ENCODE measurements around the gene MYRIP.

Gene MYRIP

GRCh38 chr3:39781632-39782031 is 27.8 kb upstream of the MYRIP start:
- H3K9me3 ChIP-seq (ENCODE audit: severe bottlenecking), result no peaks in the 10 kb centered on the region
- H3K36me3 ChIP-seq (ENCODE audit: low read depth), result no peaks in the 10 kb centered on the region
- no peak for TF ChIP-seq CTCF (IDR thresholded peaks at IDR 0.05; ENCODE audit: poor library complexity, severe bottlenecking)
- no peak overlapping the region for H3K27ac ChIP-seq (ENCODE audit: poor library complexity, severe bottlenecking)
- no peak for DNase-seq (ENCODE audit: low spot score)
- ATAC-seq (ENCODE audit: low read depth), result no peak
- H3K27me3 ChIP-seq (ENCODE audit: insufficient read depth, poor library complexity, severe bottlenecking), result peaks cover 6% of the 10 kb centered on the region
- H3K4me1 ChIP-seq (ENCODE audit: insufficient read depth, poor library complexity, severe bottlenecking), result no peaks in the 10 kb centered on the region
- no peak overlapping the region for H3K4me3 ChIP-seq (ENCODE audit: severe bottlenecking)

GRCh38 chr3:39783680-39784079 is 25.7 kb upstream of the MYRIP start:
- no peak for ATAC-seq (ENCODE audit: low read depth)
- no peak for DNase-seq (ENCODE audit: low spot score)

GRCh38 chr3:39784922-39785321 is 24.5 kb upstream of the MYRIP start:
- H3K36me3 ChIP-seq (ENCODE audit: low read depth), result no peaks in the 10 kb centered on the region
- TF ChIP-seq CTCF (IDR thresholded peaks at IDR 0.05; ENCODE audit: poor library complexity, severe bottlenecking), result no peak
- DNase-seq (ENCODE audit: low spot score), result no peak
- H3K4me3 ChIP-seq (ENCODE audit: severe bottlenecking), result no peak overlapping the region
- H3K4me1 ChIP-seq (ENCODE audit: insufficient read depth, poor library complexity, severe bottlenecking), result no peaks in the 10 kb centered on the region
- no peak overlapping the region for H3K27ac ChIP-seq (ENCODE audit: poor library complexity, severe bottlenecking)
- H3K9me3 ChIP-seq (ENCODE audit: severe bottlenecking), result no peaks in the 10 kb centered on the region
- no peak for ATAC-seq (ENCODE audit: low read depth)
- H3K27me3 ChIP-seq (ENCODE audit: insufficient read depth, poor library complexity, severe bottlenecking), result peaks cover 6% of the 10 kb centered on the region

More at GRCh38 chr3:39783680-39784079, 25.7 kb upstream of the MYRIP start:
- Histone ChIP-seq H3K4me1 (ENCODE audit: insufficient read depth, poor library complexity, severe bottlenecking) (no peaks in the 10 kb centered on the region), H3K27me3 (ENCODE audit: insufficient read depth, poor library complexity, severe bottlenecking) (peaks cover 6% of the 10 kb centered on the region), H3K27ac (ENCODE audit: poor library complexity, severe bottlenecking) (no peak overlapping the region), H3K9me3 (ENCODE audit: severe bottlenecking) (no peaks in the 10 kb centered on the region), H3K4me3 (ENCODE audit: severe bottlenecking) (no peak overlapping the region), H3K36me3 (ENCODE audit: low read depth) (no peaks in the 10 kb centered on the region)
- TF ChIP-seq CTCF (IDR thresholded peaks at IDR 0.05; ENCODE audit: poor library complexity, severe bottlenecking), result no peak

GRCh38 chr3:39788128-39788883 is 21.1 kb upstream of the MYRIP start:
- Histone ChIP-seq H3K27ac (ENCODE audit: poor library complexity, severe bottlenecking) (no peak overlapping the region), H3K27me3 (ENCODE audit: insufficient read depth, poor library complexity, severe bottlenecking) (no peaks in the 10 kb centered on the region), H3K4me1 (ENCODE audit: insufficient read depth, poor library complexity, severe bottlenecking) (no peaks in the 10 kb centered on the region), H3K4me3 (ENCODE audit: severe bottlenecking) (no peak overlapping the region), H3K36me3 (ENCODE audit: low read depth) (no peaks in the 10 kb centered on the region), H3K9me3 (ENCODE audit: severe bottlenecking) (no peaks in the 10 kb centered on the region)
- no peak for TF ChIP-seq CTCF (IDR thresholded peaks at IDR 0.05; ENCODE audit: poor library complexity, severe bottlenecking)
- no peak for ATAC-seq (ENCODE audit: low read depth)
- no peak for DNase-seq (ENCODE audit: low spot score)

- DNase-seq (ENCODE audit: low spot score), result no peak
- Histone ChIP-seq H3K4me1 (ENCODE audit: insufficient read depth, poor library complexity, severe bottlenecking) (no peaks in the 10 kb centered on the region), H3K27ac (ENCODE audit: poor library complexity, severe bottlenecking) (no peak overlapping the region), H3K36me3 (ENCODE audit: low read depth) (no peaks in the 10 kb centered on the region), H3K27me3 (ENCODE audit: insufficient read depth, poor library complexity, severe bottlenecking) (no peaks in the 10 kb centered on the region), H3K4me3 (ENCODE audit: severe bottlenecking) (no peak overlapping the region), H3K9me3 (ENCODE audit: severe bottlenecking) (no peaks in the 10 kb centered on the region)
- no peak for ATAC-seq (ENCODE audit: low read depth)
- no peak for TF ChIP-seq CTCF (IDR thresholded peaks at IDR 0.05; ENCODE audit: poor library complexity, severe bottlenecking)
Measured at GRCh38 chr3:39791603-39792002, 17.8 kb upstream of the MYRIP start.
